Spinal cord (tissue), 10 donors: ENCODE results near the gene GGA1. TPM values are rescaled to one million over a fixed set of nuclear protein-coding genes. Genes with fewer than 3 reads are reported as not detected.

Experiments used
- DNase-seq, 6 donors: peaks; one replicate each; pipeline versions ENCODE4 v3.0.0 to v3.0.0-alpha.2; 2013 to 2015; ENCODE audit warnings: low spot score in 6 of 6, low read depth in 4 of 6
- H3K27ac ChIP-seq: one replicate; pipeline ENCODE4 v1.5.1; 2013; ENCODE audit warnings: low read depth, low read length, control low read depth
- H3K27me3 ChIP-seq: one replicate; pipeline ENCODE4 v1.6.1; 2013; ENCODE audit warnings: low read length; ENCODE audit not compliant: control insufficient read depth, insufficient read depth
- H3K36me3 ChIP-seq: one replicate; pipeline ENCODE4 v1.6.1; 2013; ENCODE audit warnings: low read length; ENCODE audit not compliant: control insufficient read depth, insufficient read depth
- H3K4me1 ChIP-seq: one replicate; pipeline ENCODE4 v1.6.1; 2013; ENCODE audit warnings: low read length; ENCODE audit not compliant: control insufficient read depth, insufficient read depth
- H3K4me3 ChIP-seq: one replicate; pipeline ENCODE4 v1.5.1; 2013; ENCODE audit warnings: low read depth, low read length, control low read depth
- H3K9me3 ChIP-seq: one replicate; pipeline ENCODE4 v1.6.1; 2013; ENCODE audit warnings: low read length; ENCODE audit not compliant: control insufficient read depth, insufficient read depth
- WGBS: methylation state at CpG from one replicate; pipeline ENCODE4 v1.1.5; 2013; ENCODE audit warnings: missing lambda C conversion rate; ENCODE audit not compliant: insufficient coverage; 5-methylcytosine and 5-hydroxymethylcytosine counted together
- polyA plus RNA-seq, 2 donors: library from polyadenylated mRNA; unstranded; fragments of 120-200 nt; gene quantifications; one replicate each; pipeline ENCODE4 v1.2.1, GENCODE V29; 2013; ENCODE audit not compliant: insufficient read length in 2 of 2
- total RNA-seq, 2 donors: library from RNA; depleted of rRNA in 1 of 2; stranded (reverse); fragments of 120-200 nt in 1 of 2; fragments of >200 nt in 1 of 2; gene quantifications; one replicate each; pipeline versions ENCODE4 v1.2.3 to v1.2.4, GENCODE V29; 2013 to 2014
- donor health status: healthy.

The GGA1 gene
- total and polyA plus RNA-seq, 4 donors, result 27.2 to 80.3 (median 53.3) TPM

- H3K27ac ChIP-seq, result peak overlapping the region; percentile 91
- no peak for DNase-seq
Observed at GRCh38 chr22:37634417-37634924, 25.8 kb downstream of the GGA1 start.

GRCh38 chr22:37635157-37635556 lies 26.5 kb downstream of the GGA1 start:
- H3K36me3 ChIP-seq, result peaks cover 47% of the 10 kb centered on the region
- peaks cover 68% of the 10 kb centered on the region for H3K4me1 ChIP-seq
- no peak for DNase-seq
- H3K27me3 ChIP-seq, result peaks cover 4% of the 10 kb centered on the region
- H3K27ac ChIP-seq, result peak overlapping the region; percentile 91
- no peak overlapping the region for H3K4me3 ChIP-seq
- WGBS, result 95% methylated on average over 6 of the region's 7 CpGs
- no peaks in the 10 kb centered on the region for H3K9me3 ChIP-seq

More at GRCh38 chr22:37634417-37634924, 25.8 kb downstream of the GGA1 start:
- no peak overlapping the region for H3K4me3 ChIP-seq
- H3K27me3 ChIP-seq, result no peaks in the 10 kb centered on the region
- H3K9me3 ChIP-seq, result no peaks in the 10 kb centered on the region
- 40% methylated on average over 5 of the region's 8 CpGs for WGBS
- peaks cover 62% of the 10 kb centered on the region for H3K4me1 ChIP-seq
- peaks cover 54% of the 10 kb centered on the region for H3K36me3 ChIP-seq

- Histone ChIP-seq H3K27ac (peak overlapping the region; percentile 47), H3K4me1 (peaks cover 76% of the 10 kb centered on the region), H3K27me3 (peaks cover 10% of the 10 kb centered on the region), H3K36me3 (peaks cover 39% of the 10 kb centered on the region), H3K4me3 (no peak overlapping the region), H3K9me3 (no peaks in the 10 kb centered on the region)
- DNase-seq, result no peak
- WGBS, result 49% methylated on average over 4 of the region's 6 CpGs
Observed at GRCh38 chr22:37636186-37636948, 27.7 kb downstream of the GGA1 start.

DNA sequence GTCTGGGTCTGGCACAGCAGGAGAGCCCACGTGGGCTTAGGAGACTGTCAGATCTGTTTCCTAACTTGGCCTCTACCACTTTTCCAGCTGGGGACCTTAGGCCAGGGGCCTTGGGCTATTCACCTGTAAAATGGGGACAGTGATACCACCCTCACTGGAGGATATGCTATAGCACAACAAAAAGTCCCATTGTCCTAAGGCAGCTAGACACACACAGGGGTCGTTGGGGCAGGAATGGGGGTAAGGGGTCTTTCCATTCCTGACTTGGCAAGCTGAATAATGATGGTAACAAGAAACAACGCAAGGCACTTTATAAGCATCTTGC lies 28.3 kb downstream of the GGA1 start:
- no peaks in the 10 kb centered on the region for H3K9me3 ChIP-seq
- H3K4me1 ChIP-seq, result peaks cover 71% of the 10 kb centered on the region

GRCh38 chr22:37638391-37639069 lies 29.9 kb downstream of the GGA1 start:
- H3K9me3 ChIP-seq, result no peaks in the 10 kb centered on the region
- DNase-seq, result no peak
- H3K4me3 ChIP-seq, result no peak overlapping the region
- peaks cover 10% of the 10 kb centered on the region for H3K27me3 ChIP-seq
- H3K36me3 ChIP-seq, result peaks cover 21% of the 10 kb centered on the region
- peak overlapping the region; percentile 15 for H3K27ac ChIP-seq
- H3K4me1 ChIP-seq, result peaks cover 55% of the 10 kb centered on the region
- 72% methylated on average over 9 of the region's 11 CpGs for whole genome bisulfite sequencing

More for the DNA sequence above, 28.3 kb downstream of the GGA1 start:
- H3K4me3 ChIP-seq, result no peak overlapping the region
- WGBS, result 50% methylated on average over 1 of the region's 3 CpGs
- H3K27me3 ChIP-seq, result peaks cover 10% of the 10 kb centered on the region
- H3K27ac ChIP-seq, result no peak overlapping the region
- H3K36me3 ChIP-seq, result peaks cover 33% of the 10 kb centered on the region
- DNase-seq, result no peak

DNA sequence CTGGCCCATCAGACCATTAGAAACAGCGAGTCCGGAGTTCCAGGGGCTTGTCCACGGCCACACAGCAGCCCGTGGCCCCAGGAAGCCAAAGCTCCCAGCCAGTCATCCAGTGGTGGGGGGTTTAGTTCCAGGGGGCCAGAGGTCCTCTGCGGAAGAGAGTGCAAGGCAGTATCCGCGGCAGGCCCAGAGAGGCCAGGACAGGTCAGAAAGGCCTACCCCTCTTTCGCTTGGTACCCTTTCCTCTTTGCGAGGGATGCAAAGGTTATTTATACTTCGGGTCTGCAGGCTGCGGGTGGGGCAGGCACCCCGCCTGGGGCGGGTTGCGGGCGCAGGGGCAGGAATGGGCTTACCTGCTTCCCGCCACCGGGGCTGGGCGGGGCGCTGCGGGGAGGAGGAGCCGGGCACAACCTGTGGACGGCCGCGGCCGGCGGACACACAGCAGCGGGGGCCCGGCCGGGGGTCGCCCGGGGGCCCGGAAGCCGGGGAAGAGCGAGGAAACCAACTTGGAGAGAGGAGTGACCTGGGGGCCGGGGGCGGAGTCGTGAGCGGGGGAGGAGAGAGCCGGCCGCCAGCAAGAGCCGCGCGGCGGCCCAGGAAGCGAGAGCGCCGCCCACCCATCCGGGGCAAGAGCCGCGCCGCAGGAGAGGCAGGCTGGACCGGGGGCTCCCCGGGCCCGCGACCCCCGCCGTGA lies 30.6 kb downstream of the GGA1 start, which contains the start of gene SH3BP1:
SH3BP1 (plus strand) TSS at position 600 of the 691 bp plus-strand sequence. CDS start 119 bp downstream, outside the sequence.
- DNase-seq, result peak in 1 of 6 donors; percentile 55
- 9% methylated on average over 55 of the region's 57 CpGs for WGBS
- Histone ChIP-seq H3K4me3 (peak within 1 kb of the TSS; percentile 32), H3K36me3 (peaks cover 19% of the 10 kb centered on the region), H3K4me1 (peaks cover 48% of the 10 kb centered on the region), H3K9me3 (no peaks in the 10 kb centered on the region), H3K27me3 (peaks cover 10% of the 10 kb centered on the region), H3K27ac (peak within 1 kb of the TSS; percentile 15)

- 12% methylated on average over 8 of the region's 27 CpGs for WGBS
- H3K9me3 ChIP-seq, result no peaks in the 10 kb centered on the region
- DNase-seq, result no peak
- peaks cover 40% of the 10 kb centered on the region for H3K4me1 ChIP-seq
- peak overlapping the region; percentile 32 for H3K4me3 ChIP-seq
- H3K27me3 ChIP-seq, result peaks cover 10% of the 10 kb centered on the region
- no peak overlapping the region for H3K27ac ChIP-seq
- peaks cover 19% of the 10 kb centered on the region for H3K36me3 ChIP-seq
Observed at GRCh38 chr22:37639771-37640590, 31.3 kb downstream of the GGA1 start.

- 79% methylated on average over 14 of the region's 24 CpGs for WGBS
- no peaks in the 10 kb centered on the region for H3K9me3 ChIP-seq
- no peak overlapping the region for H3K4me3 ChIP-seq
- peaks cover 34% of the 10 kb centered on the region for H3K4me1 ChIP-seq
- H3K27ac ChIP-seq, result no peak overlapping the region
- peaks cover 17% of the 10 kb centered on the region for H3K36me3 ChIP-seq
- no peak for DNase-seq
- H3K27me3 ChIP-seq, result peaks cover 10% of the 10 kb centered on the region
Observed at GRCh38 chr22:37640591-37641560, 32.2 kb downstream of the GGA1 start.
